ENCODE data around the gene CFAP97D2.
"Not testable (repeated sequence)": the region's sequence is repeated elsewhere in the genome, so short reads cannot be mapped to it uniquely, and the experiment has no call there.

The CFAP97D2 gene

GRCh38 chr13:114236227-114236626, 57.2 kb downstream of the CFAP97D2 start:
- no peak for DNase-seq

GRCh38 chr13:114237415-114238112, 58.5 kb downstream of the CFAP97D2 start:
- no peak for DNase-seq

DNA sequence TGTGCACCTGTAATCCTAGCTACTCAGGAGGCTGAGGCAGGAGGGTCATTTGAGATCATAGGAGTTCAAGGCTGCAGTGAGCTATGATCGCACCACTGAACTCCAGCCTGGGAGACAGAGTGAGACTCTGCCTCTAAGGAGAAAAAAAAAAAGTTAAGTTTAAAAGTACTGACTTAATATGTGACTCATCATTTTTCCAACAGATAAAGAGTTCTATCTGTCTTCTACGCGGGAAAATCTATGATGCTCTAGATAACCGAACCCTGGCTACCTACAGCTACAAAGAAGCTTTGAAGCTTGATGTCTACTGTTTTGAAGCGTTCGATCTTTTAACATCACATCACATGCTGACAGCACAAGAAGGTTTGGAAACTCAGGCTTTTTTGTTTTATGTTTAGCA, 62.9 kb downstream of the CFAP97D2 start:
- no peak for DNase-seq

DNA sequence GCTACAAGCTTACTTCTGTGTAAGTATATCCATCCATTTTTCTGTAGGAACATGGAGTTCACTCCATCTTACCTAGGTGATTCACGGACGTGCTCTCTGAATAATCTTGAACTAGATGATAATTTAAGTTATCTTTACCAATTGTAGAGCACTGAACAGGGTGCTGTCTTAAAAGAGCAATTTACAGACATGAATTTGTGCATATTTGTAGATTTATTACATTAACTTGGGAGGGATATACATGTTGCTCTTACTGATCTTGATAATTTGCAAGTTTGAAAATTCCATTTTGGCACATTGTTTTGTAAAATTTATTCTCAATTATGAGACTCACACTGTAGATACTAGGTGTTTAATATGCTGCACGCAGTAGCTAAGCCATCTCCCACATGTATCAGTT, 64.9 kb downstream of the CFAP97D2 start:
- DNase-seq = no peak

DNA sequence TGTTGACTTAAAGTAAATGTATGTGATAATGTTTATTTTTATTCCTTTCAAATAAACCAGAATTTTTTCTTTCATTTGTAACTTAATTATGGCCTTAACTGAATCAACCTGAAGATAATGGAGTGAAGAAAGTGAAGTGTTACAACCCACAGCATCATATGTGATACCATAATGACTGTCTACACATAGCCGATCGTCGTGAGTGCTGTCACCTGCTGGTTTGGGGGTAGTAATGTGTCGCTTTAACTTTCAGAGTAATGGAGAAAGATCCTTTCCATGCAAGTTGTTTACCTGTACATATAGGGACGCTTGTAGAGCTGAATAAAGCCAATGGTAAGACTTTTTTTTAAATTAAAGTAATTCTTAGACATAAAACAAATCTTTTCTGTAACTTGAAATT, 65.6 kb downstream of the CFAP97D2 start:
- no peak for DNase-seq

DNA sequence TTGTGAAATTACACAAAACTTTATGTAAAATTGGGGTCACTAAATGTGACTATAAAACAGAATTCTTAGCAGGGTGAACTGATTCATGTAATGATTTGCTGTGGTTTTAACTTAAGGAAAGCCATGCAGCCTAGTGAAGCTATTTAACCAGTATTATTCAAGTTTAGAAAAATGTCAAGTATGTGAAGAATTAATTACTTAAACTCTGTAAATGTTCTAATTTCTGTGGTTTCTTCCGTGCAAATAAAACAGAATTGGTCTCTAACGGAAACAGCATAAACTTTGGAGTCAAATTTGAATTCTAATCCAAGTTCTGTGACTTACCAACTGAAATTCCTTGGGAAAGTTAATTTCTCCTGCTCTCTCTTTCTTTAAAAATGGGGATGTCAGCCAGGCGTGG, 69.0 kb downstream of the CFAP97D2 start:
- DNase-seq = no peak

GRCh38 chr13:114249077-114249476, 70.0 kb downstream of the CFAP97D2 start:
- DNase-seq = no peak

GRCh38 chr13:114251639-114252440, 72.8 kb downstream of the CFAP97D2 start:
- DNase-seq = not testable (repeated sequence)

DNA sequence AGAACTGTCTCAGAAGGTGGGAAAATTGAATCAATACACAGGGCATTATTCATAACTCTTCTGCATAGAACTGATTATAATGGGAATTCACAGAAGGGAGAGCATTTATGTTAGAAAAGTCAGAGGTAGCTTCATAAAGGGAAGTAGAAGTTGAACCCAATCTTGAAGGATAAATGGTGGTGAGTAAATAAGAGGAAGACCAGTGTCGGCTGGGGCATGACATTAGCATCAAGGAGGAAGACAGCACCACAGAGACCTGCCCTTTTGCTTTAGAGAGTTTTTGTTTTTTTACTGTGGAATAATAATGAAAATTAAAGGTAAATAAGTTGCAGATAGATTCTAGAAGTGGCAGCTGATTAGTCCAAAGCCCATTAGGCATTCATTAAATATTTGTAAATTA, 77.5 kb downstream of the CFAP97D2 start:
- peak; percentile 24 to 42 for DNase-seq

GRCh38 chr13:114257014-114257413, 78.0 kb downstream of the CFAP97D2 start:
- no peak for DNase-seq

GRCh38 chr13:114258589-114258988, 79.5 kb downstream of the CFAP97D2 start:
- no peak for DNase-seq

DNA sequence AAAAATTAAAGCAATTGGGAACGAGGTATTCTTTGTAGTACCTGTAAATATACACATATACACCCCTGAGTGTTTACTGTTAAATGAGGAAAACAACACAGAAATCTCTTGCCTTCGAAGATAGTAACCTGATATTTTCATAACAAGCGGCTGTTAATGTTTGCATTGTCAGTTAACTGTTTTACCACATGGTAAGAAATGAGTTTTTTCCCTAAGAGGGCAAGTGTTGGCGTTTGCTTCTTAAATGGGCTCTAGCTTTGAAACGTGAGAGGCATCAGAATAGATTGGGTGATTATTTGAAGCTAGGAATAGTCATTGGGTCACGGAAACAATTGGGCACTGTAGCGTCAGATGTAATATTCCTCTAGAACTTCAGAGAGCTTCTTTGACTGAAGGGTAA, 80.3 kb downstream of the CFAP97D2 start:
- DNase-seq = no peak

DNA sequence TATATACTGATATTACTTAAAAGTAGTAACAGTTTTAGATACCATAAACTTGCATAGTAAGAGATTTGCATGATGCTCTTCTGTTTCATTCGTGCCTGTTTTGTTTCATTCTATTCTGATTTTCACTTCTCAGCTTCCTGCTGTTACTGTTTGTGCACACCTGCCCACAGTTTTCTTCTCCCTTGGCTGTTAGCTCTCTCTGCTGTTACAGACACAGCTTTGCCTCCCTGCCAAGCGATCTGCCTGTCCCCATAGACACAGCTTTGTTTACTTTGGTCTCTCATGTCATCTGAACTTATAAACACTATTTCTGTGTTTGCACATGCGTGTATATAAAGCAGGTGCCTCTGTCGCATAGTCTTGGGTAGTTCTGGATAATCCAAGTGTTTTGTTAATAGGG, 80.9 kb downstream of the CFAP97D2 start:
- no peak for DNase-seq

DNA sequence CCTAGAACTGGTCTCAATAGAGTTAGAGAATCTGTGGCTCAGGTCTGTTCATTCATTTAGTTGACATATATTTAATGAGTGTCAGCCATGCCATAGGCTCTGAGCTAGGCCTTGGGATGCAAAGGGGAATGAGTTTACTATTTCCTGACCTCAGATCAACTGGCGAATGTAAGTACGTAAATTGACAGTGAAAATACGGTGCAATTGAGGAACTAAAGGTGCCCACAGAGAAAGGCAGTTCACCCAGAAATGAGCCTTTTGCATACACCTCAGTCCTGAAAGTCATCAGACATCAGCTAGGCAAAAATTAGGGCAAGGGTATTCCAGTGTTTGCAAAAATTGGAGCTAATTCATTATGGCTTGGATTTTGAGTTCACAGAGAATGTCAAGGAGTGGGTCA, 81.8 kb downstream of the CFAP97D2 start:
- no peak for DNase-seq

GRCh38 chr13:114261328-114261965, 82.4 kb downstream of the CFAP97D2 start:
- DNase-seq = no peak

DNA sequence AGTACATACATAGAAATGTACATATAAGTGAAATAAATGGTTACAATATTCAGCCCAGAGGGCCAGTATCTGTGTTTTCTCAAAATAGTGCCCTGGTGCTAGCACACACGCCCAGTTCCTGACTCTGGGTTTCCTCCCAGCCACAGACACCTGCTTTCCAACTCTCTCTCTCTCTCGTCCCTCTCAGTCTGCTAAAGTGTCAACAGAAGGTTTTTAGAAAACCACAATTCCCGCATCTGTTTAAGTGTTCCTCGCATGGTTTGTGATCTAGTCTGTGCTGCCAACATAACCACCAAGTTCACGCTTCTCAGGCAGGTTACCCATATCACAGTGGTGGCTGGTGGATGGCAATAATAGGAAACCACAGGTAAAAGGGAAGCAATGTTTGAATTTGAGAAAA, 84.5 kb downstream of the CFAP97D2 start:
- no peak for DNase-seq

DNA sequence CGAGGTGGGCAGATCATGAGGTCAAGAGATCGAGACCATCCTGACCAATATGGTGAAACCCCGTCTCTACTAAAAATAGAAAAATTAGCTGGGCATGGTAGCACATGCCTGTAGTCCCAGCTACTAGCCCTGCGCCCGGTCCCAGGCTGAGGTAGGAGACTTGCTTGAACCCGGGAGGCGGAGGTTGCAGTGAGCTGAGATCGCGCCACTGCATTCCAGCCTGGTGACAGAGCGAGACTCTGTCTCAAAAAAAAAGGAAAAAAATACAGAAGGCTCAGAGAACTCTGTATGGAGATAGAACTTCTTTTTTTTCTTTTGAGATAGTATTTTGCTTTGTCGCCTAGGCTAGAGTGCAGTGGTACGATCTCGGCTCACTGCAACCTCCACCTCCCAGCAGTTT, 85.3 kb downstream of the CFAP97D2 start:
- DNase-seq = not testable (repeated sequence)

- no peak for DNase-seq
These were observed 86.0 kb downstream of the CFAP97D2 start for GRCh38 chr13:114264886-114265611.

GRCh38 chr13:114266241-114266640, 87.2 kb downstream of the CFAP97D2 start:
- DNase-seq = no peak

DNA sequence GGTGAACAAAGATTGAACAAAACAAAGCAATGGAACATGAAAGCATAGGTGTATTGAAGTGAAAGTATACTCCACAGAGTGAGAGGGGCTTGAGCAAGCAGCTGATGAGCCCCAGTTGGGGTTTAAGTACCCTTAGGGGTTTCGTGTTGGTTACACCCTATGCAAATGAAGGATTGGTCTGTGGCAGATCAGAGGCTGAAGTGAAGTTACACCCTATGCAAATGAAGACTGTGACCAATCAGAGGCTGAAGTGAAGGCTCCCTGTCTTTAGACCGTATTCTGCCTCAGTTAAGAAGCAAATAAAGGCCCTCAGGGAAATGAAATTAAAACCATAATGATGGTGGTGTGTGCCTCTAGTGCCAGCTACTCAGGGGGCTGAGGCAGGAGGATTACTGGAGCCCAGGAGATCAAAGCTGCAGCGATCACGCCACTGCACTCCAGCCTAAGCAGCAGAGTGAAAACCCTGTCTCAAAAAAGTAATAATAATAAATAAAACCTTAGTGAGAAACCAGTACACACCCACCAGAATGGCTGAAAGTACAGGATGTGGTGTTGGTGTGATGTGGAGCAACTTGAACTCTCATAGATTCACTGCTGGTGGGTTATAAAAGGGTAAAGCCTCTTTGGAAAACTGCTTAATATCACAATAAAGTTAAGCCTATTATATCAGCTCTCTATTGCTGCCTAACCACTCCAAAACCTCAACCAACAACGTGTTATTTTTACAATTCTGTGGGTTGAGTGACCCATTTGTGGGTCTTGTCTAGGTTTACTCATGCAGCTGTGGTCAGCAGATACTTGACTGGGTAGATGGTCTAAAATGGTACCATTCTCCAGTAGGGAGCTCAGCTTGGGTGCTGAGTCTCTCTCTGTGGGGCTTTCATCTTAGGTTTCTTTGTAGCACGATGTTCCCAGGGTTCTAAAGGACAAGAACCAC, 89.6 kb downstream of the CFAP97D2 start:
- no peak for DNase-seq

DNA sequence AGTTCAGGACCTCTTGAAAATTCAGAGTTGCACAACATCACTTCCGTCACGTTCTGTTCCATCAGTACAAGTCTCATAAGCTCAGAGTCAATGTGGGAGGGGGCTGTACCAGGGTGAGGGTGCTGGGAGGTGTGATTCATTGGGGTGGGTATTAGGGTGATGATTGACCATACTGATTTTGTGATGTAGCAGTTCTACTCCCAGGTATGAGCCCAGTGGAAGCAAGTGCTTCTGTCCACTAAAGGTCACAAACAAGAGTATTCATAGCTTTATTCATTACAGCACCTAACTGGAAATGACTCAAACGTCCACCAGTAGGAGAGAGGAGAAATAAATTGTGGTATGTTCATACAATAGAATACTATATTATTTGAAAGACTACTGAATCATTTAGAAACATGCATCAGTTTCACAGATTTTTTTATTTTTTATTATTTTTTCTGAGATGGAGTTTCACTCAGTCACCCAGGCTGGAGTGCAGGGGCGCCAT, 90.3 kb downstream of the CFAP97D2 start:
- DNase-seq = no peak
